Smooth muscle cell (in vitro differentiated cells): ENCODE results near the gene ADCY10. TPM values are rescaled to one million over a fixed set of nuclear protein-coding genes. Genes with fewer than 3 reads are reported as not detected.
"Not testable (repeated sequence)": the region's sequence is repeated elsewhere in the genome, so short reads cannot be mapped to it uniquely, and the experiment has no call there.

Source experiments
- DNase-seq: peaks from one replicate; lab custom pipeline; 2025; ENCODE audit not compliant: unreplicated experiment; lab: John Stamatoyannopoulos, UW
- H2AFZ ChIP-seq: fragments of 200-600 bp; sonication (generic); 2 replicates; pipeline ENCODE4 v1.6.0; 2016; ENCODE audit warnings: antibody characterized with exemption, low read depth, mild to moderate bottlenecking
- H3F3A ChIP-seq: fragments of 200-600 bp; sonication (generic); 2 replicates; pipeline ENCODE4 v1.6.0; 2017; ENCODE audit warnings: antibody characterized with exemption, low read depth
- H3K27ac ChIP-seq: fragments of 200-600 bp; sonication (generic); 2 replicates; pipeline ENCODE4 v1.5.1; 2016; ENCODE audit warnings: low read depth, mild to moderate bottlenecking
- H3K27me3 ChIP-seq: fragments of 200-600 bp; sonication (generic); 2 replicates; pipeline ENCODE4 v1.6.1; 2016; ENCODE audit warnings: low read depth, mild to moderate bottlenecking
- H3K36me3 ChIP-seq: fragments of 200-600 bp; sonication (generic); 2 replicates; pipeline ENCODE4 v1.5.1; 2016; ENCODE audit warnings: low read depth
- H3K4me1 ChIP-seq: fragments of 200-600 bp; sonication (generic); 2 replicates; pipeline ENCODE4 v1.5.1; 2016; ENCODE audit warnings: low read depth
- H3K4me2 ChIP-seq: fragments of 200-600 bp; sonication (generic); 2 replicates; pipeline ENCODE4 v1.6.0; 2016; ENCODE audit warnings: mild to moderate bottlenecking
- H3K4me3 ChIP-seq: fragments of 200-600 bp; sonication (generic); 2 replicates; pipeline ENCODE4 v1.5.1; 2016; ENCODE audit warnings: mild to moderate bottlenecking
- H3K79me2 ChIP-seq: fragments of 200-600 bp; sonication (generic); 2 replicates; pipeline ENCODE4 v1.6.0; 2016; ENCODE audit warnings: low read depth, mild to moderate bottlenecking
- H3K9ac ChIP-seq: fragments of 200-600 bp; sonication (generic); 2 replicates; pipeline ENCODE4 v1.6.0; 2016; ENCODE audit warnings: low read depth
- H3K9me3 ChIP-seq: fragments of 200-600 bp; sonication (generic); replicated peaks from 2 replicates; pipeline ENCODE4 v1.5.1; 2016; ENCODE audit warnings: low read depth
- H4K20me1 ChIP-seq: fragments of 200-600 bp; sonication (generic); 2 replicates; pipeline ENCODE4 v1.6.0; 2016; ENCODE audit warnings: low read depth
- CTCF ChIP-seq: fragments of 200-600 bp; sonication (generic); IDR thresholded peaks from 2 replicates; pipeline ENCODE4 v1.5.1; 2017; ENCODE audit warnings: borderline replicate concordance, mild to moderate bottlenecking, antibody characterized with exemption; ENCODE audit not compliant: insufficient read depth, poor library complexity, severe bottlenecking
- WGBS: methylation state at CpG from one replicate; pipeline ENCODE4 v1.1.7; 2016; ENCODE audit warnings: low lambda C conversion rate; 5-methylcytosine and 5-hydroxymethylcytosine counted together
- polyA plus RNA-seq: library from polyadenylated mRNA; unstranded; fragments of >200 nt; fragmentation: Nextera tagmentation; extraction: Ambion mirVana; gene quantifications from 2 replicates; pipeline ENCODE4 v1.2.1, GENCODE V29; 2016
- total RNA-seq: library from RNA; depleted of rRNA; stranded (reverse); fragments of >200 nt; gene quantifications from 2 replicates; pipeline ENCODE4 v1.2.3, GENCODE V29; 2014

Gene ADCY10
- total and polyA plus RNA-seq, 2 experiments from 2014 or later: not detected

GRCh38 chr1:167933788-167934187 is 19.9 kb upstream of the ADCY10 start:
- peaks cover 46% of the 10 kb centered on the region for H4K20me1 ChIP-seq
- peaks cover 80% of the 10 kb centered on the region for H3K79me2 ChIP-seq
- H3K27ac ChIP-seq: peak overlapping the region; percentile 97
- H3K9me3 ChIP-seq: no peaks in the 10 kb centered on the region
- peak overlapping the region; percentile 71 for H3K4me3 ChIP-seq
- no peak for TF ChIP-seq CTCF
- H3K9ac ChIP-seq: no peak overlapping the region
- 80% methylated on average over 4 of the region's 4 CpGs for WGBS
- H3K36me3 ChIP-seq: no peaks in the 10 kb centered on the region
- peaks cover 18% of the 10 kb centered on the region for H3K4me1 ChIP-seq
- no peaks in the 10 kb centered on the region for H3K27me3 ChIP-seq
- peak overlapping the region; percentile 88 for H3K4me2 ChIP-seq
- H3F3A ChIP-seq: peaks cover 5% of the 10 kb centered on the region
- no peak for DNase-seq
- H2AFZ ChIP-seq: no peak overlapping the region

- 88% methylated on average over 1 of the region's 1 CpG for WGBS
- no peak for TF ChIP-seq CTCF
- Histone ChIP-seq H3K9me3 (no peaks in the 10 kb centered on the region), H3F3A (no peaks in the 10 kb centered on the region), H3K4me2 (no peak overlapping the region), H4K20me1 (peaks cover 34% of the 10 kb centered on the region), H3K4me1 (peaks cover 6% of the 10 kb centered on the region), H3K79me2 (peaks cover 85% of the 10 kb centered on the region), H3K36me3 (no peaks in the 10 kb centered on the region), H2AFZ (no peak overlapping the region), H3K27ac (no peak overlapping the region), H3K4me3 (peak overlapping the region; percentile 11), H3K9ac (no peak overlapping the region), H3K27me3 (no peaks in the 10 kb centered on the region)
- DNase-seq: no peak
Measured at GRCh38 chr1:167929725-167930124, 15.8 kb upstream of the ADCY10 start.

- not testable (repeated sequence) for H2AFZ ChIP-seq, H3K9me3 ChIP-seq, H3F3A ChIP-seq, DNase-seq, H3K4me1 ChIP-seq, H3K4me3 ChIP-seq, H3K27me3 ChIP-seq, H3K27ac ChIP-seq, H3K36me3 ChIP-seq, H3K4me2 ChIP-seq, H3K9ac ChIP-seq
- 93% methylated on average over 9 of the region's 9 CpGs for WGBS
- peaks cover 27% of the 10 kb centered on the region for H4K20me1 ChIP-seq
- peaks cover 85% of the 10 kb centered on the region for H3K79me2 ChIP-seq
Measured at GRCh38 chr1:167928919-167929318, 15.0 kb upstream of the ADCY10 start.

GRCh38 chr1:167928457-167928852 is 14.5 kb upstream of the ADCY10 start:
- H3K27ac ChIP-seq: no peak overlapping the region
- peak overlapping the region; percentile 13 for H3K4me3 ChIP-seq
- no peaks in the 10 kb centered on the region for H3K4me1 ChIP-seq
- TF ChIP-seq CTCF: no peak
- H3K9ac ChIP-seq: no peak overlapping the region
- H4K20me1 ChIP-seq: peaks cover 23% of the 10 kb centered on the region
- no peaks in the 10 kb centered on the region for H3K27me3 ChIP-seq
- no peak overlapping the region for H2AFZ ChIP-seq
- no peaks in the 10 kb centered on the region for H3K9me3 ChIP-seq
- DNase-seq: no peak
- H3K36me3 ChIP-seq: no peaks in the 10 kb centered on the region
- H3F3A ChIP-seq: no peaks in the 10 kb centered on the region
- peaks cover 82% of the 10 kb centered on the region for H3K79me2 ChIP-seq
- no peak overlapping the region for H3K4me2 ChIP-seq
- 96% methylated on average over 2 of the region's 2 CpGs for WGBS
